Gastrocnemius medialis (tissue), 4 donors: ENCODE data around the gene ASCL1.

Source experiments
- POLR2A ChIP-seq, 2 donors: fragments of 450-650 bp; IDR thresholded peaks; one replicate each; pipeline ENCODE4 v1.6.1; 2017; ENCODE audit warnings: antibody characterized with exemption in 2 of 2, mild to moderate bottlenecking in 2 of 2, moderate library complexity in 2 of 2
- TF ChIP-seq, protein P1 (sequence below), 5 experiments: fragments of 450-650 bp in 3 of 5; fragments of 200-600 bp in 2 of 5; sonication (generic) in 2 of 5; IDR thresholded peaks in 4 of 5; conservative IDR thresholded peaks in 1 of 5; 1 replicate in 4 of 5; 2 replicates in 1 of 5; pipeline ENCODE4 v1.5.1; 2016 to 2019; ENCODE audit warnings: antibody characterized with exemption in 5 of 5, mild to moderate bottlenecking in 3 of 5, moderate library complexity in 3 of 5

- TF ChIP-seq, protein P1, sequence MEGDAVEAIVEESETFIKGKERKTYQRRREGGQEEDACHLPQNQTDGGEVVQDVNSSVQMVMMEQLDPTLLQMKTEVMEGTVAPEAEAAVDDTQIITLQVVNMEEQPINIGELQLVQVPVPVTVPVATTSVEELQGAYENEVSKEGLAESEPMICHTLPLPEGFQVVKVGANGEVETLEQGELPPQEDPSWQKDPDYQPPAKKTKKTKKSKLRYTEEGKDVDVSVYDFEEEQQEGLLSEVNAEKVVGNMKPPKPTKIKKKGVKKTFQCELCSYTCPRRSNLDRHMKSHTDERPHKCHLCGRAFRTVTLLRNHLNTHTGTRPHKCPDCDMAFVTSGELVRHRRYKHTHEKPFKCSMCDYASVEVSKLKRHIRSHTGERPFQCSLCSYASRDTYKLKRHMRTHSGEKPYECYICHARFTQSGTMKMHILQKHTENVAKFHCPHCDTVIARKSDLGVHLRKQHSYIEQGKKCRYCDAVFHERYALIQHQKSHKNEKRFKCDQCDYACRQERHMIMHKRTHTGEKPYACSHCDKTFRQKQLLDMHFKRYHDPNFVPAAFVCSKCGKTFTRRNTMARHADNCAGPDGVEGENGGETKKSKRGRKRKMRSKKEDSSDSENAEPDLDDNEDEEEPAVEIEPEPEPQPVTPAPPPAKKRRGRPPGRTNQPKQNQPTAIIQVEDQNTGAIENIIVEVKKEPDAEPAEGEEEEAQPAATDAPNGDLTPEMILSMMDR (IDR thresholded peaks at IDR 0.05 in 4 of 5, conservative IDR thresholded peaks at IDR 0.05 in 1 of 5) = no peak
- no peak for TF ChIP-seq POLR2A (IDR thresholded peaks at IDR 0.05)
These were observed 46.2 kb upstream of the ASCL1 start for GRCh38 chr12:102911320-102911719.
